GM21515 (cell line): ENCODE results near the gene MEIS3.

Source experiments
- ATAC-seq: cut with Tn5 transposase; IDR thresholded peaks from one replicate; pipeline ENCODE4 v1.9.1; 2021; ENCODE audit not compliant: unreplicated experiment

MEIS3 gene

GRCh38 chr19:47435883-47436417, 16.6 kb upstream of the MEIS3 start:
- ATAC-seq, result no peak

GRCh38 chr19:47435196-47435595, 15.9 kb upstream of the MEIS3 start:
- ATAC-seq, result no peak

GRCh38 chr19:47434088-47434487, 14.8 kb upstream of the MEIS3 start:
- no peak for ATAC-seq

DNA sequence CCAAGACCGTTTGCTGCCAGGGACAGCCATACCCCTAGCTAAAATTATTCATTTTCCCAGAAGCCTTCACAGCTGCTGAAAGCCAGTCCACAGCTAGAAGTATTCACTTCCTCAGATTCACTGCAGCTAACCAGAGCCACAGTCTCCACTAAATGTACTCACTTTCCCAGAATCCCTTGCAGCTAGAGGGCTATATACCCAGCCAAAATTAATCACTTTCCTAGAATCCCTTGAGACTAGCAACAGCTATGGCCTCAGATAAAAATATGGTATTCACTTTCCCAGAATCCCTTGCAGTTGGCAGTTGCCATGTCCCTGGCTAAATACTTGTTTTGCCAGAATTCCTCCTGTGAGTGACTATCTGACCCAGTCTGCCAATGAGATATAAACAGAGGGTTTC, 13.8 kb upstream of the MEIS3 start:
- no peak for ATAC-seq

DNA sequence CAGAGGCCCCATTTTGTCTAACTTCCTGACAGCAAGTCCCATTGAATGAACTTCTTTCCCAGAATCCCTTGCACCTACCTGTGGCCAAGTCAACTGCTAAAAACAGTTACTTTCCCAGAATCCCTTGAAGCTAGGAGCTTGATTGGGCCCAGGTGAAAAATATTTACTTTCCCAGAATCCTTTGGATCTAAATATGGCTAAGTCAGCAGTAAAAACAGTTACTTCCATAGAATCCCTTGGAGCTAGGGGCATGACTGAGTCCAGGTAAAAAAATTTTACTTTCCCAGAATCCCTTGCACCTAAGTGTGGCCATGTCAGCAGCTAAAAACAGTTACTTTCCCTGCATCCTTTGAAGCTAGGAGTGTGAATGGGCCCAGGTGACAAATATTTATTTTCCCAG, 13.2 kb upstream of the MEIS3 start:
- ATAC-seq, result no peak

DNA sequence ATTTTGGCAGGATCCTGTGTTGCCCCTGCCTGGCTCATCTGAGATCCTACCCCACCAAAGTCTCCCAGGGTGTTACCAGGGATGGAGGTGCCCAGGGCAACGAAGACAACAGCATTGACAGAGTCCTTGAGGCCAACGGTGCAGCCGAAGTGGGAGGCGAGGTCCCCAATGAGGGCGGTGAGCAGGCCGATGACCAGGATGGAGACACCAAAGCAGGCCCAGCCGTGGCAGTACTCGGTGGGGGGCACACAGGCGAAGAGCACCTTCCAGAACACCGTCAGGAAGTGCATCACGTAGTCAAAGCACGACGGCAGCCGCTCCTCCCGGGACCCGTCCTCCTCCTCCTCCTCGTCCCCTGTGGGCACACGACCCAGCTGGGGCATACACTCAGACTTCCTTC, 12.8 kb upstream of the MEIS3 start:
- ATAC-seq, result no peak

DNA sequence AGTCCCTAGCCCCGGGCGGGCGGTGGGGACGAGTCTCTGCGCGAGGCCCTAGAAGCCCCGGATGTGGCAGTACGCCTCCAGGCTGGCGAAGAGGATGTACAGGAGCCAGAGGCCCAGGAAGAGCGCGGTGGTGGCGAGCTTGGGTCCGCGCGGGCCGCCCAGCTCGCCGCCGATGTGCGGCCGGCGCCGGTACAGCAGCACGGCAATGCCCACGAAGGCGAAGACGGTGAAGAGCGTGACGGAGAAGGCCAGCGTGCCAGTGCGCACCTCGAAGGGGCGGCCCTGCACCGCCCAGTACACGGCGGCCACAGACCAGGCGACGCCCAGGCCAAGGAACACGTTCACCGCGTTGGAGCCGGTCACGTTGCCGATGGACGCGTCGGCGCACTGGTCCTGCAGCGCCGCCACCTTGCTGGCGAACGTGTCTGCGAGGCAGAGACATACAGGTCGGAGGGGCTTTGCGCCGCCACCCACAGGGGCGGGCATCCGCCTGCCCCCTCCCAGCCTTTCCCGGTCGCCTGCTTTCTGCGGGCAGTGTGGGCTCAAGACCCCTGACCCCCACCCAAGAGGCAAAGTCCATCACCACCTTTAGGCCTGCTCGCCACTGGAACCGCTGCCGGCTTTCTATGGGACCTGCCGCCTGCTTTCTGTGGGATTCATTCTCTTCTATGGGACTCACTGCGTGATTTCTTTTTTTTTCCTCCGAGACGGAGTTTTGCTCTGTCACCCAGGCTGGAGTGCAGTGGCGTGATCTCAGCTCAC, 10.9 kb upstream of the MEIS3 start:
- ATAC-seq, result no peak

- ATAC-seq, result no peak
These were observed 9.9 kb upstream of the MEIS3 start for GRCh38 chr19:47429140-47429793.

GRCh38 chr19:47428177-47428894, 9.0 kb upstream of the MEIS3 start:
- ATAC-seq, result no peak

- no peak for ATAC-seq
These were observed 8.2 kb upstream of the MEIS3 start for GRCh38 chr19:47427241-47428176.

DNA sequence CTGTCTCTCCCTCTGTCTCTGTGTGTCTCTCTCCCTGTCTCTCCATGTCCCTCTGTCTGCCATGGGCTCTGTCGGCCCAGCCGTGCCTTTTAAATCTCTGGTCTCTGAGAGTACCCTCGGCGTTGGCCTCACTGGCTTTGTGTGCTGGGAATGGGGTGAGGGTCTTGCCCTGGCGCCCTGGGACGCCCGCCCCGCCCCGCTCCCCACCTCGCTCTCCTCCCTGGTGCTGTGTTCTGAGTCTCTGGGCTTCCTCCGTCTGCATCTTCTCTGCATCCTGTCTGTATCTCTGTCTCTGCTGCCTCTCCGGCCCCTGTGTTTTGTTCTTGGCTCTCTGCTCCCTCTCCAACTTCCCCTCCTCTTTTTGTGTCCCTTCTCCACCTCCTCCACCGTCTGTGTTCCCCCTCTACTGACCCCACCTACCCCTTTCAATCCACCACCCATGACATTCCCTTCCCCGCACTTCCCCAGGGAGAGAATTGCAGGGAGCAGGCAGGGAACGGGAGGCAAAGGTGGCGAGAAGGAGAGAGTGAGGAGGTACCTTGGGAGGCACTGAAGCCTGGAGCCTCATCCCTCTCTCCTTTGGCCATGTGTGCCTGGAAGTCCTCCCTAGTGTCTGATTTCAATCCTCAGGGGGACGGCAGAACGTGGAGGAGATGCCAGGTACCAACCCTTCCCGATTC, 4.0 kb upstream of the MEIS3 start:
- no peak for ATAC-seq

DNA sequence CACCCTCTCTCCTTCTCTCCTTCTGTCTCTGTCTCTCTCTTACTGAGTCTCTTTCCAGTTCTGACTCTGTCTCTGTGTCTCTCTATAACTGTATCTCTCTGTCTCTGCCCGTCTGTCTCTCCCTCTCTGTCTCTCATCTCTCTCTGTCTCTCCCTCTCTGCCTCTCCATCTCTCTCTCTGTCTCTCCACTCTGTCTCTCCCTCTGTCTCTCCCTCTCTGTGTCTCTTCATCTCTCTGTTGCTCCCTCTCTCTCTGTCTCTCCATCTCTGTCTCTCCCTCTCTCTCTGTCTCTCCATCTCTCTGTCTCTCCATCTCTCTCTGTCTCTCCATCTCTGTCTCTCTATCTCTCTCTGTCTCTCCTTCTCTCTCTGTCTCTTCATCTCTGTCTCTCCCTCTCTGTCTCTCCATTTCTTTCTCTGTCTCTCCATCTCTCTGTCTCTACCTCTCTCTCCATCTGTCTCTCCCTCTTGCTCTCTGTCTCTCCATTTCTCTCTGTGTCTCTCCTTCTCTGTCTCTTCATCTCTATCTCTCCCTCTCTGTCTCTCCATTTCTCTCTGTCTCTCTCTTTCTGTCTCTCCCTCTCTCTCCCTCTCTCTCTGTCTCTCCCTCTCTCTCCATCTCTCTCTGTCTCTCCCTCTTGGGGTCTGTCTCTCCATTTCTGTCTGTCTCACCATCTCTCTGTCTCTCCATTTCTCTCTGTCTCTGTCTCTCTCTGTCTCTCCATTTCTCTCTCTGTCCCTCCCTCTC, 3.3 kb upstream of the MEIS3 start:
- no peak for ATAC-seq

DNA sequence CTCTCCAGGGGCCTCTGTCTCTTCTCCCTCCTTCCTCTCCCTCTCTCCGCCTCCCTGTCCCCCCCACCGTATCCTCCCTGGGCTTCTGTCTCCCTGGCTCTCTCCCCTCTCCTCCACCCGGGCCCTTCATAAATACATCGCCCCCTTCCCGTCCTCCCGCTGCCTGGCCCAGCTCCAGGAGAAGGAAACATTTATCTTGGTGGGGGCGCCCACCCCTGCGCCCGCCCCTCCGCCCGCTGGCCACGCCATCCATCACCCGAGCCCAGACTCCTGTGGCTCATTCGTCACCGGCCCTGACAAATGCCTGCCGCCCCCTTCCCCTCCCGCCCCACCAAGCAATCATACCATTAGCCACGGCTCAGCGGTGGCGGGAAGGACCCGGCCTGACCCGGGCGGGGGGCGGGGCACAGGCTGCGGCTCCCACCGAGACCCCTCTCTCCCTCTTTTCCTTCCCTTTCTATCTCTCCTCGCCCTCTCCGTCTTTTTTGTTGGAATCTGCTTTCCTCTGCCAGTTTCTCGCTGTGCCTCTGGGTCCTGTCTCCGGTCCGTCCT, 2.6 kb upstream of the MEIS3 start:
- no peak for ATAC-seq

DNA sequence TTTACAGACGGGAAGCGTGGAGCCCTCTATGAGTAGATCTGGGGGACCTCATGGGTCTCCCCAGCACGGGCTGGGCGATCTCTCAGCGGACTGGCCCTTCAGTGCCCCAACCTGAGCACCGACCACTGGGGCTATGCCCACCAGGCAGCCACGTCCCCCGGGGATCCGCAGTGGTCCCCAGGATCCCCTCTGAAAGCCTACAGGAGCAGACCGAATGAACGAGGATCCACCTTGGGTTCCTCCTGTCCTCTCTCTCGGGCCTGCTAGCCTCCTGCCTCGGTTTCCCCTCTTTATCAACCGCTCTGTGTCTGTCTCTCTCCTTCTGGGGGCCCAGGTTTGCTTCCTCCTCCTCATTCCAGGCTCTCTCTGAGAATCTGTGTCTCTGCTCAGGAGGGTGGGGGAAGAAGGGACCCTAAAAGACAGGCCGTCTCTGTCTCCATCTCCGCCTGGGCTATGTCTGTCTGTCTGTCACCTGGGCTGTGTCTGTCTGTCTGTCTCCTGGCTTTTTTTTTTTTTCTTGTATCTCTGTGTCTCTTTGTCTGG, 2.0 kb upstream of the MEIS3 start:
- no peak for ATAC-seq

- ATAC-seq, result no peak
These were observed 462 bp upstream of the MEIS3 start for GRCh38 chr19:47419789-47420188.

DNA sequence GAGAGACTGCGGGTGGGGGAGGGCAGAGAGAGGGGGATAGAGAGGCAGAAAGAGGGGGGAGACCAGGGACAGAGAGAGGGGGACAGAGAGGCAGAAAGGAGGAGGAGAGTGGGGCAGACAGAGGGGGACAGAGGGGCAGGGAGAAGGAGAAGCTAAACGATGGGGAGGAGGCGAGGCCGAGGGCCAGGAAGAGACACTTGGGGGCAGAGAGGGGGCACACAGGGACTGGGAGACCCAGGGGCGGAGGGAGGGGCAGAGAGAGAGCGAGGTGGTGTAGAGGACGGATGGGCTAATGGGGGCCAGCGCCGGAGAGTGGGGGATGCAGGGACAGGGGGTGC, 666 bp downstream of the MEIS3 start:
- ATAC-seq, result no peak

DNA sequence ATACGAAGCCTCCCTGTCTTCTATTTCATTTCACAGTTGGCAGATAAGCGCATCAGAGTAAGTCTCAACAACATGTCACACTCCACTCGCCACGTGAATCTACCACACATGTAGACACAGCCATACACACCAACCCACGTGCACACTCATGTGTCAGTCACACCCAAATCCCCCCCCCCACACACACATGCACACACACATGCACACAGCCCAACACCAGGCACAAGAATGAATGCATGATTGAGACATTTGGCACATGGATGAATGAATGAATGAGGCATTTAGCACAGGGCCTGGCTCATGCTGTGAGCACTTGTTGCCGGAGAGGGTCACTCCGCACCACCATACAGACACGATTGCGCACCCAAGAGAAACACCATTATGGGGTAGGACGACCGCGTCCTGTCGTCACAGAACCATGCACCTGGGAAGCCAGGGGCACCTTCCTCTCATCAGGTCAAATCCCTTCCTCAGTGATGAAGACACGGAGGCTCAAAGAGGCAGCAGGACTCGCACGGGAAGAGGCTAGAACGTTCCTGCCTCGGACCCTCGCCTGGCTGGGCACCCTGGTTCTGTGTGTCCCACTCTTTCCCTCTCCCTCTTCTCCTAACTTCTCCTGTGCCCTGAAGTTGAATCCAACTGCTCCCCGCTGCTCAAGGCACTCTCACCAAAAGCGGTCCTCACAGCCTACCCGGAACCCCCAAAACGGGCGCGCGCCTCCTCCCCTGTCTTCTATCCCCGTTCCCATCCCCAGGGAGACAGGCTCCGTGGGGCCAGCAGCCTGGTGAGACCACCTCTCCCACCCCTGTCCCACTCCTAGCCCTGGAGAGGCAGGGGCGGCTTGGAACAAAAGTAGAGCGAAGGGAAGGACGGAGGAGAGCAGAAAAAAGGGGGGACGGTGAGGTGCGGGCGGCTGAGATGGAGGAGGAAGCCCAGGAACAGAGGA, 1.3 kb downstream of the MEIS3 start:
- ATAC-seq, result no peak
